Type B pancreatic cell (in vitro differentiated cells): ENCODE results near the gene HEMK1. TPM values are rescaled to one million over a fixed set of nuclear protein-coding genes. Genes with fewer than 3 reads are reported as not detected.

Experiments
- DNase-seq: peaks from one replicate; pipeline ENCODE4 v3.0.0; 2021; ENCODE audit warnings: mixed read lengths; ENCODE audit not compliant: unreplicated experiment; ENCODE audit errors: extremely low spot score
- H3K27ac Mint-ChIP-seq: 2 replicates; pipeline ENCODE4 v1.8.0; 2021; ENCODE audit warnings: mild to moderate bottlenecking, mixed read lengths
- H3K27me3 Mint-ChIP-seq: 2 replicates; pipeline ENCODE4 v1.8.0; 2021; ENCODE audit warnings: mixed read lengths
- H3K36me3 Mint-ChIP-seq: 2 replicates; pipeline ENCODE4 v1.8.0; 2021; ENCODE audit warnings: mixed read lengths
- H3K4me1 Mint-ChIP-seq: one replicate; pipeline ENCODE4 v1.8.0; 2021; ENCODE audit warnings: mixed read lengths; ENCODE audit not compliant: unreplicated experiment
- H3K4me3 Mint-ChIP-seq: 2 replicates; pipeline ENCODE4 v1.8.0; 2021; ENCODE audit warnings: mild to moderate bottlenecking, mixed read lengths
- H3K9me3 Mint-ChIP-seq: 2 replicates; pipeline ENCODE4 v1.8.0; 2021; ENCODE audit warnings: mixed read lengths
- CTCF ChIP-seq: fragments of 200-600 bp; sonication (generic); conservative IDR thresholded peaks from 2 replicates; pipeline ENCODE4 v1.5.0; 2021; ENCODE audit warnings: antibody characterized with exemption, mild to moderate bottlenecking
- total RNA-seq: library from RNA; stranded (reverse); gene quantifications from 2 replicates; pipeline ENCODE4 v1.2.1, GENCODE V29; 2021; ENCODE audit warnings: low replicate concordance

HEMK1 gene
- total RNA-seq, 1 donor from 2014 or later, result 29.9 TPM

DNA sequence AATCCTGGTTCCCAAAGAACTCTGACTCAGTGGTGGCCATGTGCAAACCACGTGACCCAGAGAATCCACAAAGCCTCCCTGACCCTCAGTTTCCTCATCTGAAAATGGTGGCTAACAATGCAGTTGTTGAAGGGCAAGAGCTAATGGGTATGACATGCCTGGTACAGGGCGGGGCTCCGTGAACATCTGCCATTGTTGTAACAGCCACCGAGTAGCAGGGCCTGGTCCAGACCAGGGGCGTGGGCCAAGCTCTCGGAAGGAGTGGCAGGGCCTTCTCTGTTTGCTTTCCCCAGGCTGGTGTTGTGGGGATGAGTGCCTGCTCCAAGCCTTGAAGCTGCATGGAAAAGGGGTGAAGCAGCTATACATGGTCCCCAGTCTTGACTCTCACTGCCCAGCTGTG lies 61.1 kb downstream of the HEMK1 start:
- no peak for DNase-seq
- Mint-ChIP-seq H3K27me3 (no peaks in the 10 kb centered on the region), H3K27ac (no peak overlapping the region), H3K4me3 (no peak overlapping the region), H3K36me3 (no peaks in the 10 kb centered on the region), H3K9me3 (no peaks in the 10 kb centered on the region), H3K4me1 (peaks cover 29% of the 10 kb centered on the region)
- no peak for TF ChIP-seq CTCF

DNA sequence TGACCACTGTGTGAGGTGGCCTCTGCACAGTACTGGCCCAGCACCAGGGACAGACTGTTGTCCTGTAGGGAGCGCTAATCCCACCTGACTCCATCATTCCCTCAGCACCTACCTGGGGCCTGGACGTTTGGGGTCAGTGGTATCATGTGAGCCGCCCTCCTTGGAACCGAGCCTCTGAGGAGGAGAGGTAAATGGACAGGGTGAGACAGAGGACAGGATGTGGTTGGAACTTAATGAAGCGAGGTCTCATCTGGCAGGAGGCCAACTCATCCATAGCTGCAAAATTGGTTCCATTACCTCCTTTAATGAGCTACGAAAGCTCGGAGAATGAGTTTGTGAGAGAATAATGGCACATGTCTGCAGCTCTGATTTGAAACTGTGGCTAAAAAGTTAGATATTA lies 61.6 kb downstream of the HEMK1 start:
- H3K9me3 Mint-ChIP-seq, result no peaks in the 10 kb centered on the region
- no peaks in the 10 kb centered on the region for H3K27me3 Mint-ChIP-seq
- no peak overlapping the region for H3K27ac Mint-ChIP-seq
- H3K4me1 Mint-ChIP-seq, result peaks cover 29% of the 10 kb centered on the region
- no peak for TF ChIP-seq CTCF
- no peak overlapping the region for H3K4me3 Mint-ChIP-seq
- DNase-seq, result no peak
- H3K36me3 Mint-ChIP-seq, result no peaks in the 10 kb centered on the region

DNA sequence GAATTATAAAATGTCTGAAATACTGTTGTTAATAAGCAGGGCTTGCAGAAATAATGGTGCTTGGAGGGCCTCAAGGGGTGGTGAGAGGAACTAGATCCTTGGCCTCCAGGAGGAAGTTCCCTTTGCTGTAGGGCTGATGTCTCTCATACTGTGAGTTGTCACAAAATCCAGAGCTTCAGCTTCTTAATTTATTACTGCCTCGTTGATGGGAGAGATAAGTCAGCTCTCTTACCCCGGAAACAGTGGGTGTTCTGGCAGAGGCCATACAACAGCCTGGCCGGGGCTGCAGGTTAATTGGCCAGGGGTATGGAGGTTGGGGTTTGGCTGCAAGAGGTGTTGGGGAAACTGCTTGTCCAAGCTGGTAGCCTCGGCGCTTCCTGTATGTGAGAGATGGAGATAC lies 63.1 kb downstream of the HEMK1 start:
- Mint-ChIP-seq H3K9me3 (no peaks in the 10 kb centered on the region), H3K4me3 (no peak overlapping the region), H3K36me3 (no peaks in the 10 kb centered on the region), H3K27ac (no peak overlapping the region), H3K4me1 (peaks cover 35% of the 10 kb centered on the region), H3K27me3 (no peaks in the 10 kb centered on the region)
- no peak for DNase-seq
- TF ChIP-seq CTCF, result no peak

DNA sequence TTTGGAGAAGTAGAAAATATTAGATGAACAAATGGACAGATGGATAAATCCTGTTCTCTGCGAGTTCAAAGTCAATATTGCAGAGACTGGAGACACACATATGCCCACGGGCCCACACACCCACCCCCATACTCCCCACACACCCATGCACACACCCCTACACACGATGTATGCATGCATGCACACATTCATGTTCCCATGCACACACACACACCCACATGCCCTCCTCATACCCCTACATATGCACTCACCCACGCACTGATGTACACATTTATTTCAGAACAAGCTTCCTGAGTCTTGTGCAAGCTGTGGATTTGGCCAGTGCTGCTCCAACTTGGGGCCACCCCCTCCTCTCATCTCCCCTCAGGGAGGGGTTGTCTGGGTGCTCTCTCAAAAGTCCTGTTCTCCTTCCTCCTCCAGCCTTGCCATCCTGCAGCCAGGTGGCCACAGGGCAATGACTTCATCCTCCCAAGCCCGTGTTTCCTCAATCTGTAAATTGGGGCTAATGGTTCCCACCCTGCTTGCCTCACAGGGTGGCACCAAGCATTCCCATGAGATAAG lies 64.0 kb downstream of the HEMK1 start:
- H3K4me3 Mint-ChIP-seq, result no peak overlapping the region
- DNase-seq, result no peak
- H3K9me3 Mint-ChIP-seq, result no peaks in the 10 kb centered on the region
- H3K4me1 Mint-ChIP-seq, result peaks cover 35% of the 10 kb centered on the region
- TF ChIP-seq CTCF, result no peak
- H3K36me3 Mint-ChIP-seq, result no peaks in the 10 kb centered on the region
- H3K27ac Mint-ChIP-seq, result no peak overlapping the region
- no peaks in the 10 kb centered on the region for H3K27me3 Mint-ChIP-seq

GRCh38 chr3:50635066-50635465 lies 65.7 kb downstream of the HEMK1 start:
- TF ChIP-seq CTCF, result no peak
- no peaks in the 10 kb centered on the region for H3K36me3 Mint-ChIP-seq
- no peaks in the 10 kb centered on the region for H3K27me3 Mint-ChIP-seq
- no peak overlapping the region for H3K27ac Mint-ChIP-seq
- H3K4me1 Mint-ChIP-seq, result peaks cover 41% of the 10 kb centered on the region
- H3K4me3 Mint-ChIP-seq, result no peak overlapping the region
- H3K9me3 Mint-ChIP-seq, result no peaks in the 10 kb centered on the region
- no peak for DNase-seq

DNA sequence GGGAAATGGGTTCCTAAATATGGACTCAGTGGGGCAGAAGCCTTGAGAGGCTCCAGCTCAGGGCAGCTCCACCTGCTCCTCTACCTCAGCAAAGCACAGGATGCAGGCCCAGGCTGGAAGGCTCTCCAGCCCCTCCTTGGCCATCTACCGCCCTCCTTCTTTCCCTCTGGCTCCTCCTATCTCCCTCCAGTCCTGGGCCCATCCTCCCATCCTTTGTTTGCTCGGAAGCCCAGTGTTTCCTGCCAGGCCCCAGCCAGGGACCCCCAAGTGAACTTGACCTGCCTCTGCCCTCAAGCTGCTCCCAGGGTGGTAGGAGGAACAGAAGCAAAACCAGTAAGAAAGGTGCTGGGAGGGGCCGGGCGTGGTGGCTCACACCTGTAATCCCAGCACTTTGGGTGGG lies 67.7 kb downstream of the HEMK1 start:
- no peak for DNase-seq
- no peak overlapping the region for H3K4me3 Mint-ChIP-seq
- no peaks in the 10 kb centered on the region for H3K27me3 Mint-ChIP-seq
- H3K27ac Mint-ChIP-seq, result no peak overlapping the region
- peaks cover 36% of the 10 kb centered on the region for H3K4me1 Mint-ChIP-seq
- H3K36me3 Mint-ChIP-seq, result peaks cover 6% of the 10 kb centered on the region
- no peak for TF ChIP-seq CTCF
- no peaks in the 10 kb centered on the region for H3K9me3 Mint-ChIP-seq
